Upper lobe of left lung (tissue), 4 donors: ENCODE measurements around the gene DAO.
A peak's percentile ranks its signal among the peaks of the same experiment; 100 is the strongest.

Source experiments
- CTCF ChIP-seq, 6 experiments: fragments of 450-650 bp in 4 of 6; fragments of 200-600 bp in 2 of 6; sonication (generic) in 2 of 6; IDR thresholded peaks; one replicate each; pipeline ENCODE4 v1.5.1; 2016 to 2019; ENCODE audit warnings: antibody characterized with exemption in 6 of 6
- EP300 ChIP-seq, 4 donors: sonication (generic); formaldehyde crosslinking; IDR thresholded peaks; one replicate each; pipeline ENCODE4 v1.5.1; 2017; ENCODE audit warnings: antibody characterized with exemption in 4 of 4, control low read depth in 2 of 4
- POLR2A ChIP-seq, 4 donors: fragments of 450-650 bp; IDR thresholded peaks; one replicate each; pipeline ENCODE4 v1.5.1; 2016 to 2017; ENCODE audit warnings: antibody characterized with exemption in 4 of 4, mild to moderate bottlenecking in 2 of 4

DNA sequence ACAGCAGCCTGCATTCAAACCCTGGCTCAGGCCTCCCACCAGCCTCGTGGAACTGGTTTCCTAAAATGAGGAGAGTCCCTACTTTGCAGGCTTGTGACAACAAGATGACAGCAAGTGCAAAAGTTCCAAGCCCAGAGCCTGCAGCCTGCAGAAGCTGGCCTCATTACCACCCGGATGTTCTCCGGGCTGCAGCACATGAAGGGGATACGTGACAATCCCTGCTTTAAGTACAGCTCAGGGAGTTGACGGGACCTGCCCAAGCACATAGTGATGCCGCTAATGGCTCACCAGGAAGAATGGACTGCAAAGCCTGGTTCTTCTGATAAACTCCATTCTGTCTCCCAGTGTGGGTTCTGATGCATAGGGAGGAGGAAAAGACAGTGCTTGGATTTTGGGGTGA lies 37.5 kb upstream of the DAO start:
- TF ChIP-seq CTCF (IDR thresholded peaks at IDR 0.05) (no peak), EP300 (IDR thresholded peaks at IDR 0.05) (peak in 1 of 4 donors; percentile 28), POLR2A (IDR thresholded peaks at IDR 0.05) (no peak)
